NT2/D1 (cell line): ENCODE results near the gene ZCCHC2.
A peak's percentile ranks its signal among the peaks of the same experiment; 100 is the strongest.

Source experiments
- DNase-seq: peaks from one replicate; pipeline ENCODE4 v3.0.0-alpha.2; 2011; ENCODE audit warnings: low read depth, low spot score
- H3K27me3 ChIP-seq: 2 replicates; pipeline ENCODE4 v1.6.0; 2011; ENCODE audit warnings: mild to moderate bottlenecking; ENCODE audit not compliant: insufficient read length, insufficient read depth
- H3K36me3 ChIP-seq: 2 replicates; pipeline ENCODE4 v1.6.1; 2011; ENCODE audit warnings: mild to moderate bottlenecking, low read length, mixed read lengths; ENCODE audit not compliant: insufficient read depth, insufficient read length
- H3K4me1 ChIP-seq: 2 replicates; pipeline ENCODE4 v1.5.1; 2011; ENCODE audit not compliant: insufficient read depth, insufficient read length
- H3K4me3 ChIP-seq: 2 replicates; pipeline ENCODE4 v1.5.1; 2011; ENCODE audit warnings: low read depth; ENCODE audit not compliant: insufficient read length
- H3K9ac ChIP-seq: 2 replicates; pipeline ENCODE4 v1.6.0; 2011; ENCODE audit warnings: low read depth; ENCODE audit not compliant: insufficient read length
- H3K9me3 ChIP-seq: 2 replicates; pipeline ENCODE4 v1.5.1; 2011; ENCODE audit warnings: mild to moderate bottlenecking, low read length; ENCODE audit not compliant: insufficient read depth
- SUZ12 ChIP-seq: IDR thresholded peaks from 2 replicates; pipeline ENCODE4 v1.6.1; 2011; ENCODE audit not compliant: insufficient read length, insufficient read depth; ENCODE audit errors: extremely low read depth
- YY1 ChIP-seq: IDR thresholded peaks from 2 replicates; pipeline ENCODE4 v1.6.1; 2011; ENCODE audit not compliant: insufficient read length, insufficient read depth
- ZNF274 ChIP-seq: IDR thresholded peaks from 2 replicates; pipeline ENCODE4 v1.6.1; 2011; ENCODE audit warnings: mild to moderate bottlenecking, low read depth, low read length

The ZCCHC2 gene

GRCh38 chr18:62590799-62591590, 68.2 kb downstream of the ZCCHC2 start:
- H3K4me1 ChIP-seq: no peaks in the 10 kb centered on the region
- no peaks in the 10 kb centered on the region for H3K36me3 ChIP-seq
- no peak overlapping the region for H3K4me3 ChIP-seq
- no peak overlapping the region for H3K9ac ChIP-seq
- DNase-seq: no peak
- H3K9me3 ChIP-seq: peaks cover 8% of the 10 kb centered on the region; the same call in 1 of the 2 replicates
- H3K27me3 ChIP-seq: peaks cover 12% of the 10 kb centered on the region
- TF ChIP-seq SUZ12: no peak
- no peak for TF ChIP-seq YY1
- TF ChIP-seq ZNF274: no peak

DNA sequence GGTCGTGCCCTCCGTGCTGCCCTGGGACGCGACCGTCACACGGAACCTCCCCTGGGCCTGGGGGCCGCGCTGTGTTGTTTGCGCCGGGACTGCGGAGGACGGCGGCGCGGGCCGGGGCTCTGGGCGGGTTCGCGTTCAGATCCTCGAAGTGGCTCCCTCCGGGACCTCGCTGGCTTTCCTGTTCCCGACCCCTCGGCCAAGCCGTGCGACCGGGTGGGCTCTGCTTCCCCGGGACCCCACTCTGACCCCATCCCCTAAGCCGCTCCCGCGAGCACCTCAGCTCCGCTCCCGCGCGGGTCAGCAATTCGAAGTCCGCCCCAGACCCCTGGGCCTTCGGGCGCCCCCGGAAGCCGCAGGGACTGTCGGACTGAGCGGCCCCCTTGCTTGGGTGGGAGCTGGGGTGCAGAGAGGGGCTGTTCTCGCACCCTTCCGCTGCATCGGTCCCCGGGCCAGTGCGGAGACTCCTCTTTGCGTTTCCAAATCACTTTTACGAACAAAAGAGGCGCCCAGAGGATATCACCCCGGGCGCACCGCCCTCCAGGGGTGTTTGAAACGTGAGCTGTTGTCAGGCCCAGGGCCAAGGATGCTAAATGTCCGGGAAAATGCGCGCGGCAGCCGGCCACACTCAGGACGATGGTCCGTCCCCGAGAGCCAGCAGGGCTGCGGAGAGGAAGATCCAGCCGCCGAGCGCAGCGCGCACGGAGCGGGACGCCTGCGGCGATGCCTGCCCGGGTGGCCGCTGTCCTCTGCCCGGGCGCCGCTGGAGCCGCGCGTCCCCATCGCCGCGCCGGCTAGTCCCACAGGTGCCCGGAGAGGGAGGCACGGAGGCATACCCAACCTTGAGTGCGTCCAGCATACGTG, 73.5 kb downstream of the ZCCHC2 start:
- no peaks in the 10 kb centered on the region for H3K36me3 ChIP-seq
- no peaks in the 10 kb centered on the region for H3K4me1 ChIP-seq
- H3K4me3 ChIP-seq: peak overlapping the region; percentile 53
- DNase-seq: no peak
- no peak for TF ChIP-seq YY1
- TF ChIP-seq SUZ12: no peak
- TF ChIP-seq ZNF274: no peak
- H3K9ac ChIP-seq: peak overlapping the region; percentile 77
- peaks cover 36% of the 10 kb centered on the region for H3K27me3 ChIP-seq
- 0 out of 2 replicates have a peak, but pooled peaks cover under 1% of the 10 kb centered on the region for H3K9me3 ChIP-seq

GRCh38 chr18:62601871-62602270, 79.0 kb downstream of the ZCCHC2 start:
- no peak for DNase-seq
- no peak overlapping the region for H3K4me3 ChIP-seq
- H3K9ac ChIP-seq: no peak overlapping the region
- TF ChIP-seq YY1 (no peak), SUZ12 (no peak), ZNF274 (no peak)
- H3K9me3 ChIP-seq: no peaks in the 10 kb centered on the region
- no peaks in the 10 kb centered on the region for H3K36me3 ChIP-seq
- H3K4me1 ChIP-seq: peaks cover 5% of the 10 kb centered on the region
- peaks cover 16% of the 10 kb centered on the region for H3K27me3 ChIP-seq

GRCh38 chr18:62602706-62603105, 79.9 kb downstream of the ZCCHC2 start:
- peaks cover 5% of the 10 kb centered on the region for H3K4me1 ChIP-seq
- no peaks in the 10 kb centered on the region for H3K36me3 ChIP-seq
- no peak for TF ChIP-seq YY1
- TF ChIP-seq ZNF274: no peak
- TF ChIP-seq SUZ12: no peak
- no peak overlapping the region for H3K4me3 ChIP-seq
- H3K27me3 ChIP-seq: peaks cover 7% of the 10 kb centered on the region
- H3K9ac ChIP-seq: no peak overlapping the region
- no peaks in the 10 kb centered on the region for H3K9me3 ChIP-seq
- DNase-seq: no peak

- no peaks in the 10 kb centered on the region for H3K36me3 ChIP-seq
- no peaks in the 10 kb centered on the region for H3K9me3 ChIP-seq
- H3K9ac ChIP-seq: no peak overlapping the region
- no peak for DNase-seq
- no peak overlapping the region for H3K4me3 ChIP-seq
- peaks cover 5% of the 10 kb centered on the region for H3K4me1 ChIP-seq
- TF ChIP-seq YY1: no peak
- TF ChIP-seq SUZ12: no peak
- no peak for TF ChIP-seq ZNF274
- H3K27me3 ChIP-seq: peaks cover 3% of the 10 kb centered on the region
Measured at GRCh38 chr18:62603211-62603610, 80.4 kb downstream of the ZCCHC2 start.

- TF ChIP-seq ZNF274: no peak
- no peak for TF ChIP-seq YY1
- no peak for TF ChIP-seq SUZ12
- peaks cover 5% of the 10 kb centered on the region for H3K4me1 ChIP-seq
- H3K9ac ChIP-seq: no peak overlapping the region
- H3K9me3 ChIP-seq: no peaks in the 10 kb centered on the region
- no peak overlapping the region for H3K4me3 ChIP-seq
- no peak for DNase-seq
- no peaks in the 10 kb centered on the region for H3K36me3 ChIP-seq
- H3K27me3 ChIP-seq: no peaks in the 10 kb centered on the region
Measured at GRCh38 chr18:62603979-62604378, 81.2 kb downstream of the ZCCHC2 start.

- H3K9me3 ChIP-seq: no peaks in the 10 kb centered on the region
- no peak for TF ChIP-seq ZNF274
- no peak for TF ChIP-seq SUZ12
- TF ChIP-seq YY1: no peak
Measured at GRCh38 chr18:62605685-62606084, 82.9 kb downstream of the ZCCHC2 start.

More at GRCh38 chr18:62605685-62606084, 82.9 kb downstream of the ZCCHC2 start:
- H3K4me1 ChIP-seq: peaks cover 5% of the 10 kb centered on the region
- no peak overlapping the region for H3K4me3 ChIP-seq
- H3K9ac ChIP-seq: no peak overlapping the region
- no peak for DNase-seq
- H3K27me3 ChIP-seq: no peaks in the 10 kb centered on the region
- no peaks in the 10 kb centered on the region for H3K36me3 ChIP-seq
